GM04504 (cell line): ENCODE measurements around the gene SERINC5.
"Not testable (repeated sequence)": the region's sequence is repeated elsewhere in the genome, so short reads cannot be mapped to it uniquely, and the experiment has no call there.

Source experiments
- DNase-seq: peaks from one replicate; pipeline ENCODE4 v3.0.0-alpha.2; 2012; ENCODE audit warnings: low read depth

The SERINC5 gene

DNA sequence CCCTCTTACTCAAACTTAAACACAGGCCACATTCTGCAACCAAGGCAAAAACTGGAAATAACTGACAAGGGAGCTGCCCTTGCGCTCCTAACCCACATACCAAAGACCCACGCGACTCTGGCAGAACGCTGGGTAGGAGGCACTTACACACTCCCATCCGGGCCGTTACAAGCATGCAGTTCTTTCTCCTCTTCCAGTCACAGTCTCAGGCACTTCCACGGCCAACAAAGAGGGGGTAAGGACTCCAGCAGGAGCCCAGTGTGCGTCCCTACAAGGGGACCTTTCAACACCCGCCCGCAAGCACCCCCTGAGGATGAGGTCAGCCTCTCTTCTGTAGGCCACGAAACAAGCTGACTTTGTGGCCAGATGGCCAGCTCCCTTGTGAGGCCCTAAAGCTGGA lies 57.4 kb downstream of the SERINC5 start:
- no peak for DNase-seq

DNA sequence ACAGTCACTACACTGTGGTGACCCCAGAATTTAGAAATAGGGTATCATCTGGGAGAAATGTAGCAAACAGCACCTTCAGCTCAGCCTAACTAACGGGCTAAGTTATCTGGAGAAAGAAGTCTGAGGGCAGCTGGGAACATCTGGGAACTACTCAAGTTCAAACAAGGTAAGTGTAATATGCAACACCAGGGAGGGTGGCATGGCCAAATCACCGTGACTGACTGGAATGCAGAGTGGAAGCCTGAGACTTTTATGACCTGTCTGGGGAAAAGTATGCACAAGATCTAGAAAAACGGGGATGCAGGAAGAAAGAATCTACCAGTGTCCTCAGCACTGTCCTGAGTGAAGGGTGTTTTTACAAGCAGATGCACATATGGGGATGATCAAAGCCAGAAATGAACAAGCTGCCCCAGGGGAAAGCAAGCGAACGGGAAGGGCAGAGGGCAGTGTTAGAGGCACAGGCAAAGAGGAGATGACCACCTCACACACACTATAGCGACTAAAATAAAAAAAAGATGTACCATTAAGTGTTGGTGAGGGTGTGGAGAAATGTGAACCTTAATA lies 59.9 kb downstream of the SERINC5 start:
- DNase-seq, result no peak

DNA sequence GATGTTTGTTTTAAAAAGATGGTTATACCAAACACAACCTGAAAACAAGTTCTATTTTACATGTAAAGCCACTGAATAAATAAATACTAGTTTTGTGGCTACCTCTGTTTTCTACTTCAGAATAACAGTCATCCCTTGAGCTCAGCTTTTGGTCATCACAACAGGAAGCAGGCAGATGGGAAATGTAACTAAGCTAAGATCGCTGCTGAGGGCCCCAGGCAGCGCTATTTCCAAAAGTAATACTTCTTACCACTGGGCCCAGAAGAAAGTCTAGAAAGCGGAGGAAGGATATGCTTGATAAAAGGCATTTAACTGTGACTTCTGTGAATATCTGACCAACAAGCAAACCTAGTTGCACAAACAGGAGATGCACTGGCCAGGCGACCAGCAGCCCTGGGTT lies 61.4 kb downstream of the SERINC5 start:
- no peak for DNase-seq

DNA sequence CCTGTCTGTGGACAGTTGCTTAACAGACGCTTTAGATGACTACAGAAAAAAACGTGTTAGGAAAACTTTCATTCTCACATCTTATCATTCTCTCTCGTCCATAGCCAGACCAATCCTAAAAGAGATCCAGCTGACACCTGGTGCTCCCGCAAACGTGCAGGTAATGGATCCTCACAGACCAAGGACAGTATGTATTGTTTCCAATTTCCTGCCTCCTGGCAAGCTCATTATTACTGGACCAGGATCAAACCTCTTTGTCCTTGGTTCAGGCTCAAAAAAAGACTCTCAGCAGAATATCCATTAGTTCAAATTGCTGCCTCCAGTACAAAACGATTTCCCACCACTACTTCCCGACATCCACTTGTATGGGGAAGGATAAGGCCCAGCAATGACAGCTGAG lies 62.4 kb downstream of the SERINC5 start:
- DNase-seq, result no peak

DNA sequence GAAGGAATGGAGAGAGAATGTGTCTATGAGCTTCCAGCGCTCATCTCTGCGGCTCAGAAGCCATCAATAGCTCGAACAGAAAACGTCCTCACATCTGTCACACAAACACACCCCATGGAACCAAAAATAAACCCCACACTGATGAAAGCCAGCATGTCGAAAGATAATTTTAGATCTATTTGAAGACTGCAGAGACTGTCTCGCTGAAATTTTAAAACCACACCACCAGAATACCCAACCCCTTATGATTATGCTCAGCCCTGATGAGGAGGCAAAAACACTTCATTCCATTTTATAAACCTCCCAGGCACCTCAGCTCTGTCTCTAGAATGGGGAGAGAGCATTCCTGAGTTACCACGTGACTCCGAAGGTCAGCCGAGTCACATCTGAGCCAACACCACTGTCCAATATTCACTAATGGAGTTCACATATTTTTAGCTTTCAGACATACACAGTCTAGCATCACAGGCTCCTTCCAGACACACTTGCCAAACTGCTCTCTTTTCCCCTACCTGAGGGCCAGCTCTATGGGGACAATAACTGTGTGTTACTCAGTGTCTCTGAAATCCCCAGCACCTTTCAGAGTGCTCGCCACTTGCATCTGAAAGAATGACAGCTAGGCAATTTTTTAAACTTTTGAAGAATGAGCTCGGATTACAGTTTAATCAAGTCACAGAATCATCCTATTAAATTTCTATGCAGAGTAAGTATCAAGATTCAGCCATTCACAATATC lies 63.2 kb downstream of the SERINC5 start:
- DNase-seq, result no peak

DNA sequence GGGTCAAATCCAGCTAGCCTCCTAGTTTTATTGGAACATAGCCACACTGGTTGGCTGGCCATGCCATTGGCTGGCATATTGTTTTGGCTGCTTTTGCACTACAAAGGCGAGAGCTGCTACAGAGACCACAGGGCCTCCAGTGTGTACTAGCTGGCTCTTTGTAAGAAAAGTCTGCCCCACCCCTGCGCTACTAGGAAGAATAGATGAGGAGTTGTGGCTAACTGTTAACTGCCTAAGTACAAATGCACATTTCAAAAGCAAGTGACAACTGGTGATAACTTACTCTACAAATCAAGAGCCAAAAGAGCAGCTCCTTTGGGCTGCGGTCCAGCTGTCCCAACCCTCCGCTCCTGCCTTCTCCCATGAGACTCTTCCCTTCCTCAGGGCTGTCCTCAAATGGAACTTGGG lies 63.9 kb downstream of the SERINC5 start:
- DNase-seq, result no peak

DNA sequence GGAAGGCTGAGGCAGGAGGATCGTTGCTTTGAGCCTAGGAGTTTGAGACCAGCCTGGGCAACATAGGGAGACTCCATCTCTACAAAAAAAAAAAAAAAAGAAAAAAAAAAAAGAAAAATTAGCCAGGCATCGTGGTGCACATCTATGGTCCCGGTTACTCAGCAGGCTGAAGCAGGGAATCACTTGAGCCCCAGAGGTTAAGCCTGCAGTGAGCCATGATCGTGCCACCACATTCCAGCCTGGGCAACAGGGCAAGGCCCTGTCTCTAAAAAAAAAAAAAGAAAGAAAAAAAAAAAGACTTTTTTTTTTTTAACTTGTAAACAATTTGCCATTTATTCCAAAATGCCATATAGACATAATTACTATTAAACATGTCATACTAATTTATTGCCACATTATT lies 64.5 kb downstream of the SERINC5 start:
- no peak for DNase-seq

DNA sequence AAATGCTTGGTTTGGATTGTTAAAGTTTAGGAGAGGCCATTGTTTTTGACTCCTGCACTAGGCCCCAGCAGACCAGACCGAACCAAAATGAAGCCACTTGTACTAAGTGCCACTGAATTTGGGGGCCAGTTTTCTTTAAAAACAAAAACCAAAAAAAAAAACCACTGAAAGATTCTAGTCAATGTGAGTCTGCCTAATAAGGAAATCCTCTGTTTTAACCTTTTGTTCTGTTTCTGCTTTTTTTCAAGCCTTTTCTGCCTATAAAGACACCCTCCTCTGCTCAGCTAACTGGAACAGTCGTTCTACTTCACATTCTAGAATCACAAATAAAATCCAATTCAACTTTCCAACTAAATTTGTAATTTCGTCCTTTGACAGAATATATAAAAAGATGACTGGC lies 64.9 kb downstream of the SERINC5 start:
- no peak for DNase-seq

DNA sequence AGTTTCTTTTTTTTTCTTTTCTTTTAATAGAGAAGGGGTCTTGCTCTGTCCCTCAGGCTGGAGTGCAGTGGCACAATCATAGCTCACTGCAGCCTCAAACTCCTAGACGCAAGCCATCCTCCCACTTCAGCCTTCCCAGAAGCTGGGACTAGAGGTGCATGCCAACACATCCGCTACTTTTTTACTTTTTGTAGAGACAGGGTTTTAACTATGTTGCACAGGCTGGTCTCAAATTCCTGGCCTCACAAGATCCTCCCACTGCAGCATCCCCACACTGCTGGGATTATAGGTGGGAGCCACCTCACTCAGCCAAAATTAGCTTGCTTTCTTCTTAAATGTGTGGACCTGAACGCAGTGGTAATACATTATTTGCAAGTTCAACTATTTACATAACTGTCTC lies 66.1 kb downstream of the SERINC5 start:
- no peak for DNase-seq

DNA sequence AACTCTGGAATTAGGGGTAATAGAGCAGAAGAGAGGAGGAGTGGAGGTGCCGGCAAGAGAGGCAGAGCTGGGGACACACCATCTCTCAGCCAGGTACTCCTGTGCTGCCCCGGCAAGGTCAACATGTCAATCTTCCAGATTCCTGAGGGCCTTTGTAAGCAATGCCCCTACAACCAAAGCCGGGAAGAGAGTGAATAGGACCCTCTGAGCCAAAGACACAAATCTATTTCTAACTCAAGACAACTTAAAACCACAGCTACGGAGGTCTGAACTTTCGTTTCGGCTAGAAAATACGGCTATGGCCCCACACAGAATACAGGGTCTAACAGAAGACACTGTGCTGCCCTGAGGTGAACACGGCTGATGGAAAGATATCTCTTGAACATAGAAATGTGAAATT lies 66.6 kb downstream of the SERINC5 start:
- no peak for DNase-seq

DNA sequence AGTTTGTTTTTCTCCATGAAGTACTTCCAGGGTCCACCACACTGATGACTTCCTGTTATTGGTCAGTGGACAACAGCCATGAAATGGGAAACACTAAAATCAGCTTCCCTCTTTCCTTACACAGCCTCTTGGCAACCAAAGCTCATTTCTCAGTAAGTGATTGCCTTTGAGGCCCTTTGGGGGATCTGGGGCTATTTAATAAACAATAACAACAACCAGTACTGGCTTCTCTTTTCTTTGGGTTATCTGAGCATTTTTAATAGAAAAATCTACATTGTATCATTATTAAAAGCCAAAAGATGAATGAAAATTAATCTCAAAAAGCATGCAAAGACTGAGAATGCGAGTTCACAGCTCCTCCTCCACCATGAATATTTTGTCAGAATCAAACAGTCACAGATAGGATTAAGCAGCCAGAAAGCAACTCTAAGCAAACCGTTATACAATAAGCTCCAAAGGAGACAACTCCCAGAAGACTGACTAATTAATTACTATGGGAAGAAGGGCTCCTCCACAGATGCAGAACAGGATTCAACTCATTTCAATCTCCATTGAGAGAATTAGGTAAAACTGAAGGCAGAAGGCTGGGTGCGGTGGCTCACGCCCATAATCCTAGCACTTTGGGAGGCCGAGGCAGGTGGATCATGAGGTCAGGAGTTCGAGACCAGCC lies 68.3 kb downstream of the SERINC5 start:
- no peak for DNase-seq

DNA sequence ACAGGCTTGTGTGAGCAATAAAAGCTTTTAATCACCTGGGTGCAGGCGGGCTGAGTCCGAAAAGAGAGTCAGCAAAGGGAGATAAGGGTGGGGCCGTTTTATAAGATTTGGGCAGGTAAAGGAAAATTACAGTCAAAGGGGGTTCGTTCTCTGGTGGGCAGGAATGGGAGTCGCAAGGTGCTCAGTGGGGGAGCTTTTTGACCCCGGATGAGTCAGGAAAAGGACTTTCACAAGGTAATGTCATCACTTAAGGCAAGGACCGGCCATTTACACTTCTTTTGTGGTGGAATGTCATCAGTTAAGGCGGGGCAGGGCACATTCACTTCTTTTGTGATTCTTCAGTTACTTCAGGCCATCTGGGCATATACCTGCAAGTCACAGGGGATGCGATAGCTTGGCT lies 70.3 kb downstream of the SERINC5 start:
- not testable (repeated sequence) for DNase-seq

DNA sequence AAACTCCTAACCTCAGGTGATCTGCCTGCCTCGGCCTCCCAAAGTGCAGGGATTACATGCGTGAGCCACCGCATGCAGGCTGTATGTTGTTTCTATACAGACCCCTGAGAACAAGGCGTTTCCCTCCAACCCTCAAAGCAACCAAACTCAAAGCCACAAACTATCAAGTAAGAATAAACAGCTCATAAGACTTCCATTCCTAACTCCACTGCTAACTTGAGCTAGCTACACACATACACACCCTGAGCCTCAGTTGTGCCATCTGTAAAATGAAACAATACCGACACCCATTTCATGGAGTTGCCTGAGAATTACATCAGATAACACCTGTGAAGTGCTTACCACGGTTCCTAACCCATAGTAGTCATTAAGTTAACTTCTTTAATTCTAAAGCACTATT lies 70.8 kb downstream of the SERINC5 start:
- no peak for DNase-seq

DNA sequence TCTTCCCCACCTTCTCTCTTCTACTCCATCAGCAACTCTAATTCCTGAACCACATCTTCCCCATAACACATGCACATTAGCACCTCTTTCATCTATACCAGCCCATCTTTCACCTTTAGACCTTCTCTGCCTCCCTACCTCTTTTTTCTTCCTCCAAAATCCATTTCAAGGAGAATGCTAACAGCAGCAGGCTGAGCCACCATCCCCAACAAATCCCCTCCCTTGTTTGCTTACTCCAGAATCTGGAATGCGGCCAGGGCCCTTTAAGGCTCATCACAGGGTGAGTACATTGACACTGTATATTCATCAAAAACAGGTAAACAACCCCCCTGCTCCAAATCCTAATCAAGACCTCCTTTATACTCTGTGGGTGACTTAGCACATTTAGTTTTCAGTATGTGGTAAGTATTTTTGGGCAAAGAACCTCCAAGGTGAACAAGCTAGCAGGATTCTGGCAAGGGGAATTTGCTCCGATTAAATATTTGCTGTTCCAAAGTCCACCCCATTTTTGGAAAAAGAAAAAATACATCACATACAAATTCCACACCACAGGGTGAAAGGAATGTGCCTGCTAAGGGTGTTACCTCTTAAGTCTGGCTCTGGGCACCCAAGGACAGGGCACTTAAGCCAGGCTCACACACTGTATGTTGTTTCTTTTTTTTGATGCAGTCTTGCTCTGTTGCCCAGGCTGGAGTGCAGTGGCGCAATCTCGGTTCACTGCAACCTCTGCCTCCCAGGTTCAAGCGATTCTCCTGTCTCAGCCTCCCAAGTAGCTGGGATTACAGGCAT lies 71.4 kb downstream of the SERINC5 start:
- no peak for DNase-seq

DNA sequence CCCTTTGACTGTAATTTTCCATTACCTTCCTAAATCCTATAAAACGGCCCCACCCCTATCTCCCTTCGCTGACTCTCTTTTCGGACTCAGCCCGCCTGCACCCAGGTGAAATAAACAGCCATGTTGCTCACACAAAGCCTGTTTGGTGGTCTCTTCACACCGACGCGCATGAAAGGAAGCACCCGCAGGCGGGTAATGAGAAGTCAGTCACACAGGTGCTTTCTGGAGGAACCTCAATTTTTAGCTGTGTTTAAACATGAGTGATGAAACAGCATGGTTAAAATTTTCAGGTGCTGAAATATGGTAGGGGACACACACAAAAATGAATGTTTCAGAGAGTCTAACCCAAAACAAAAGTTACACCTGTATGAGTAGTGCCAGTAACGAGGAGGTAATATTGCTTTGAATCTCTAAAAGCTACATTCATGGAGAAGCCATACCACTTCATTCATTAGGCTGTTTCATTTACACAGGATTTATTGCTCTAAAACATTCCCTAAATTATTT lies 72.1 kb downstream of the SERINC5 start:
- DNase-seq, result not testable (repeated sequence)

DNA sequence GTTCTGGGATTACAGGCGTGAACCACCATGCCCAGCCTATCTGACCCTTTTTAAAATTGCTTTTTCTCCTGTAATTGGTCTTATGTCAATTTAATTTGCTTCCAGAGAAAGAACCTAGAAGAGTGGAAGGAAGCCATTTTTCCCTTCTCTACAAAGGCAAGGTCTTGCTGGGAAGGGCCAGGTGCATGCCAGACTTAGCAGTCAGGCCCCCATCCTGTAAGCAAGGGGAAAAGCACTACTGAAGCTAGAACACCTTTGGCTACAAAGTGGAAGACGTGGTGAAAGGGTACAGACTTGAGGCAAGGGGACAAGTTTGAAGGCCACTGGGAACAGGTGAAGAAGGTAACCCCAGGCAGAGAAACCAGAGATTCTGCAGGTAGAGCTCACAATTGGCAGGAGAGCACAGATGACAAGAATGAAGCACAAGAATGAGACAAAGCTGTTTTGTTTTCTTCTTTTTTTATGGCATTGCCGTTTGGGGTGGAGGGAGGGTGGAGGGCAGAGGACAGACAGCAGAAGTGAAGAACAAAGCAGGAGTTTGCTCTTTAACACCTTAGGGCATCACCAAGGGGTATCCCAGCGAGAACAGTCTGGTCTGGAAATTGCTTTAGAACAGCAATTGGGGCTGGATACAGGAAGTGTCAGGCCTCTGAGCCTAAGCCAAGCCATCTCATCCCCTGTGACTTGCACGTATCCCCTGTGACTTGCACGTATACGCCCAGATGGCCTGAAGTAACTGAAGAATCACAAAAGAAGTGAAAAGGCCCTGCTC lies 72.9 kb downstream of the SERINC5 start:
- DNase-seq, result no peak

DNA sequence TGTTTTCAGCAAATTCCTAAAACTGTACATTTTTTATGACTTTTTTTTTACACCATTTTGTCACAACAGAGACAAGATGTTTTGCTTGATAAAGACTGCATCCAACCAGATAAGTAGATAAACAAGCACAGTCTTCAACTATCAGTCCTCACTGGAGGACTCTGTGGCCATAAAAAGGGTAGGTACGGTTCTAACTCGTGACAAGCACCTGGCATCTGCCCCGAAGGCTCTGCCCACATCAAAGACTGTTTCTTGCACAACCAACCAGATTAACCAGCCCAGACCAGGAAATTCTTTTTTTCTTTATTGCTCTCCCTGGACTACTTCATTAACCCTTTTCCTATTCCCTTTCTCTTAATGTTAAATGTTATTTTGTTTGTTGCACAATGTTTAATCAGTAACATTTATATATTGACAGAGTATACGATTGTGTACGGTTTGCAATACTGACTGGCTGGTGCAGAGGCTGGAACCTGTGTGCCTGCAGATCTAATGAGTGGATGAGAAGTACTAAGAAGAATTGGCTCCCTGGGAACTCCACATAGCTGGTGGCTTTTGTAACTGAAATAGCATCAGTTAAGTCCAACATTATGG lies 74.1 kb downstream of the SERINC5 start:
- DNase-seq, result no peak

DNA sequence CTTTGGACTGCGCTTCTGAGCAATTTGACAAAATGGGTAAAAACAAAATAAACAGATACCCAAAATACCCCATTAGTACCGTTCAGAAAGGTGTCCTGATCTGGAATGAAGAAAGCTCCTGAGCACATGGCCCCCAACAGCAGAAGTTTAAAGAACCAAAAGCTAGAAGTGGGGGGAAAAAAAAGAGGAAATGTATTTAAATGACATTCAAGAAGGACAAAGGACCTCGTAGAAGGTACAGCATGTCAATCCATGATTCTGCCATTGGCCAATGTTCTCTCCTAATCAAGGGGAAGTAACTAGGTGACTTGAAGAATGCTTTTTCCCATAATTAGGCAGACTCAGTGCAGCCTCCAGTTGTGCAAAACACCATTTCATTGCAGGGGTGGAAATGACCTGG lies 78.6 kb downstream of the SERINC5 start:
- DNase-seq, result no peak

DNA sequence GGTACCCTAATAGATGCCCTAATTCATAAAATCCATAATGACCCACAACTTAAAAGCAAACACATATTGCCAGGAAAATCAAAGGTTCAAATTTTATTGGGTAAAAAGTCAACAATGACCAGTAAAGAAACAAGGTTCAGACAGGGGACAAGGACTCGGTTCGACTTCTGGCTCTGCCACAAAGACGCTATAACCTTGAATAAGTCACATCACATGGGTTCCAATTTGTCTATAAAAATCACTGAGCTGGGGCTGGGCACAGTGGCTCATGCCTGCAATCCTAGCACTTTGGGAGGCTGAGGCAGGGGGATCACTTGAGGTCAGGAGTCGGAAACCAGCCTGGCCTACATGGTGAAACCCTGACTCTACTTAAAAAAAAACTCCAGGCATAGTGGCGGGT lies 80.5 kb downstream of the SERINC5 start:
- no peak for DNase-seq

DNA sequence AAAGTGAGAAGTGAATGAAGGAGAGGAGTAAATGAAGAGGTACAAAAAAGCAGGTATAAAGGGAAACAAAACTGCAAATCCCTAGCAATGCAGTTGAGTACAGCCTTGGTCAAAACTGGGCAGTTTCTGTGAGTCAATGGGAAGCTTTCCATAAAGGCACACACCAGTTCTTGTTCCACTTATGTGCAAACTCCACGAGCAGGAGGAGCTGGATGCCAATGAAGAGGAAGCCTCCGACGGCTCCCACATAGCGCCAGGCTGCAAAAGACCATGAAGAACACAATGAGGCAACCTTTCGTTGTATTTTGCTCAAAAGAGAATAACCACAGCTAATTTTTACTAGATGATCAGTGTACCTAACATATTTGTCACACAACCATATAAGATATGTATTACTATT lies 81.1 kb downstream of the SERINC5 start:
- DNase-seq, result no peak

DNA sequence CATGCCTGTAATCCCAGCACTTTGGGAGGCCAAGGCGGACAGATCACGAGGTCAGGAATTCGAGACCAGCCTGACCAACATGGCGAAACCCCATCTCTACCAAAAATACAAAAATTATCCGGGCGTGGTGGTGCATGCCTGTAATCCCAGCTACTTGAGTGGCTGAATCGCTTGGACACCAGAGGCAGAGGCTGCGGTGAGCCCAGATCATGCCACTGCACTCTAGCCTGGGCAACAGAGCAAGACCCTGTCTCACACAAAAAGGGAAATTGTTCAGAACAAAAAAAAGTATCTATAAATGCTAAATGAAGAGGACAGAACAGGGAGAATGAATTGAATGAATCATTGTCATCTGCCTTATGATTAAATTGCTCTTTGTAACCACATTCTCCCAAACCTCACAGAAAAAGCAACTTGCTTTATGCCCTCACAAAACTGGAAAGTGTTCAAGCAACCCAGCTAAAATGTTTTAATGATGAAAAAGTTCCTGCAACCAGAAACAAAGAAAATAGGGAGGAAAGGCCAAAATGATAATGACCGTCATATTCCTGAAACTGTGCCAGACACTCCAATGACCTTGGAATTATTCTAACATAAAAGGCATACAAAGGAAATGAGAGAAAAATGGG lies 83.7 kb downstream of the SERINC5 start:
- no peak for DNase-seq
